Mesenchymal stem cell (in vitro differentiated cells and primary cell): ENCODE results near the gene ZBTB40.
A peak's percentile ranks its signal among the peaks of the same experiment; 100 is the strongest.

Experiments
- DNase-seq: peaks from one replicate; pipeline ENCODE4 v3.0.0-alpha.2; 2013
- H2AFZ ChIP-seq: one replicate; pipeline ENCODE4 v1.6.1; 2013; ENCODE audit warnings: low read depth, mild to moderate bottlenecking, control low read depth, inconsistent platforms, low read length, moderate library complexity
- H2AK5ac ChIP-seq: 2 replicates; pipeline ENCODE4 v1.6.1; 2013; ENCODE audit warnings: low read length, moderate library complexity, mild to moderate bottlenecking, inconsistent platforms; ENCODE audit not compliant: severe bottlenecking
- H2BK120ac ChIP-seq: one replicate; pipeline ENCODE4 v1.6.1; 2013; ENCODE audit warnings: low read depth, mild to moderate bottlenecking, inconsistent platforms, low read length, moderate library complexity
- H2BK12ac ChIP-seq, 2 experiments: one replicate each; pipeline ENCODE4 v1.6.1; 2013; ENCODE audit warnings: inconsistent platforms in 2 of 2, low read length in 2 of 2, mild to moderate bottlenecking in 2 of 2, moderate library complexity in 2 of 2, control low read depth in 1 of 2
- H2BK15ac ChIP-seq: one replicate; pipeline ENCODE4 v1.6.1; 2013; ENCODE audit warnings: mild to moderate bottlenecking, low read depth, inconsistent platforms; ENCODE audit not compliant: poor library complexity, severe bottlenecking
- H2BK5ac ChIP-seq: 2 replicates; pipeline ENCODE4 v1.6.1; 2013; ENCODE audit warnings: low read depth, mild to moderate bottlenecking, low read length, control low read depth, inconsistent platforms; ENCODE audit not compliant: poor library complexity, severe bottlenecking
- H3K14ac ChIP-seq, 2 experiments: one replicate each; pipeline ENCODE4 v1.6.1; 2013; ENCODE audit warnings: inconsistent platforms in 2 of 2, low read length in 2 of 2, control low read depth in 1 of 2, mild to moderate bottlenecking in 1 of 2, moderate library complexity in 1 of 2
- H3K18ac ChIP-seq, 2 experiments: one replicate each; pipeline ENCODE4 v1.6.1; 2013; ENCODE audit warnings: inconsistent platforms in 2 of 2, low read length in 2 of 2, control low read depth in 1 of 2, low read depth in 1 of 2, mild to moderate bottlenecking in 1 of 2
- H3K23ac ChIP-seq, 2 experiments: one replicate each; pipeline ENCODE4 v1.6.1; 2013; ENCODE audit warnings: inconsistent platforms in 2 of 2, low read length in 2 of 2, mild to moderate bottlenecking in 2 of 2, moderate library complexity in 2 of 2, control low read depth in 1 of 2
- H3K27ac ChIP-seq: 2 replicates; pipeline ENCODE4 v1.5.1; 2013; ENCODE audit warnings: mild to moderate bottlenecking, moderate library complexity, low read length, control low read depth, inconsistent platforms; ENCODE audit not compliant: poor library complexity, severe bottlenecking
- H3K27me3 ChIP-seq, 2 experiments: 2 replicates each; pipeline versions ENCODE4 v1.6.1 to v1.7.0; 2013; ENCODE audit warnings: low read length in 2 of 2, mild to moderate bottlenecking in 2 of 2, moderate library complexity in 2 of 2, control low read depth in 1 of 2, inconsistent platforms in 1 of 2; ENCODE audit not compliant: control insufficient read depth in 1 of 2, insufficient read depth in 1 of 2
- H3K36me3 ChIP-seq, 2 experiments: 2 replicates each; pipeline versions ENCODE4 v1.6.1 to v1.7.0; 2013; ENCODE audit warnings: low read length in 2 of 2, control low read depth in 1 of 2, inconsistent platforms in 1 of 2, low read depth in 1 of 2, mild to moderate bottlenecking in 1 of 2; ENCODE audit not compliant: insufficient read depth in 2 of 2, control insufficient read depth in 1 of 2
- H3K4ac ChIP-seq, 2 experiments: one replicate each; pipeline ENCODE4 v1.6.1; 2013; ENCODE audit warnings: inconsistent platforms in 2 of 2, low read length in 2 of 2, mild to moderate bottlenecking in 2 of 2, moderate library complexity in 2 of 2, control low read depth in 1 of 2, low read depth in 1 of 2
- H3K4me1 ChIP-seq: 2 replicates; pipeline ENCODE4 v1.6.1; 2013; ENCODE audit warnings: low read depth, low read length, control low read depth; ENCODE audit not compliant: control insufficient read depth, insufficient read depth
- H3K4me2 ChIP-seq: 2 replicates; pipeline ENCODE4 v1.6.1; 2013; ENCODE audit warnings: low read length, mild to moderate bottlenecking, inconsistent platforms; ENCODE audit not compliant: poor library complexity, severe bottlenecking
- H3K4me3 ChIP-seq, 2 experiments: 2 replicates each; pipeline versions ENCODE4 v1.5.1 to v1.7.0; 2013; ENCODE audit warnings: low read length in 2 of 2, mild to moderate bottlenecking in 2 of 2, control low read depth in 1 of 2, low read depth in 1 of 2; ENCODE audit not compliant: insufficient read depth in 1 of 2
- H3K79me1 ChIP-seq: replicated peaks from 2 replicates; pipeline ENCODE4 v1.6.1; 2013; ENCODE audit warnings: mild to moderate bottlenecking, control low read depth, low read length, inconsistent platforms; ENCODE audit not compliant: poor library complexity, severe bottlenecking
- H3K9ac ChIP-seq: 2 replicates; pipeline ENCODE4 v1.7.0; 2013; ENCODE audit warnings: mild to moderate bottlenecking, low read length, moderate library complexity
- H3K9me3 ChIP-seq: 2 replicates; pipeline ENCODE4 v1.7.0; 2013; ENCODE audit warnings: mild to moderate bottlenecking, low read length; ENCODE audit not compliant: control insufficient read depth
- H4K8ac ChIP-seq: one replicate; pipeline ENCODE4 v1.6.1; 2013; ENCODE audit warnings: inconsistent platforms, mild to moderate bottlenecking, low read length, moderate library complexity
- H4K91ac ChIP-seq: one replicate; pipeline ENCODE4 v1.6.1; 2013; ENCODE audit warnings: mild to moderate bottlenecking, low read length, inconsistent platforms
- WGBS: methylation state at CpG from one replicate; pipeline ENCODE4 v1.1.7; 2013; ENCODE audit warnings: mixed read lengths; 5-methylcytosine and 5-hydroxymethylcytosine counted together

The ZBTB40 gene

GRCh38 chr1:22567197-22567596, 115.5 kb downstream of the ZBTB40 start:
- H4K91ac ChIP-seq = no peak overlapping the region
- H3K18ac ChIP-seq = no peak overlapping the region
- peaks cover 3% of the 10 kb centered on the region for H3K4me1 ChIP-seq
- no peaks in the 10 kb centered on the region for H3K9me3 ChIP-seq
- no peak overlapping the region for H3K4me3 ChIP-seq
- no peak overlapping the region for H3K23ac ChIP-seq
- H3K27ac ChIP-seq = no peak overlapping the region
- whole genome bisulfite sequencing = 75% methylated on average over 7 of the region's 14 CpGs
- no peaks in the 10 kb centered on the region for H3K79me1 ChIP-seq
- no peak overlapping the region for H2BK12ac ChIP-seq
- H3K14ac ChIP-seq = no peak overlapping the region
- no peak overlapping the region for H2AFZ ChIP-seq
- no peak overlapping the region for H2AK5ac ChIP-seq
- no peak overlapping the region for H3K4me2 ChIP-seq
- H3K36me3 ChIP-seq = no peaks in the 10 kb centered on the region
- H3K27me3 ChIP-seq = peaks cover 78 to 94% of the 10 kb centered on the region in 2 experiments
- H4K8ac ChIP-seq = no peak overlapping the region
- H2BK15ac ChIP-seq = no peak overlapping the region
- no peak for DNase-seq
- no peak overlapping the region for H3K4ac ChIP-seq
- H2BK120ac ChIP-seq = no peak overlapping the region
- H2BK5ac ChIP-seq = no peak overlapping the region
- H3K9ac ChIP-seq = no peak overlapping the region

- no peak overlapping the region for H2BK15ac ChIP-seq
- no peak overlapping the region for H3K27ac ChIP-seq
- no peak overlapping the region for H2AK5ac ChIP-seq
- H2BK12ac ChIP-seq = no peak overlapping the region
- no peak overlapping the region for H3K4ac ChIP-seq
- H3K79me1 ChIP-seq = no peaks in the 10 kb centered on the region
- no peaks in the 10 kb centered on the region for H3K9me3 ChIP-seq
- no peak overlapping the region for H3K9ac ChIP-seq
- H2AFZ ChIP-seq = no peak overlapping the region
- no peak overlapping the region for H2BK120ac ChIP-seq
- H3K4me2 ChIP-seq = no peak overlapping the region
- H2BK5ac ChIP-seq = no peak overlapping the region
- H3K14ac ChIP-seq = no peak overlapping the region
- H3K4me1 ChIP-seq = peaks cover 2% of the 10 kb centered on the region
- H3K23ac ChIP-seq = no peak overlapping the region
- peaks cover 78 to 94% of the 10 kb centered on the region in 2 experiments for H3K27me3 ChIP-seq
- no peak overlapping the region for H3K4me3 ChIP-seq
- no peak overlapping the region for H3K18ac ChIP-seq
- no peak overlapping the region for H4K8ac ChIP-seq
- WGBS = 84% methylated on average over 6 of the region's 6 CpGs
- no peak overlapping the region for H4K91ac ChIP-seq
- DNase-seq = no peak
- H3K36me3 ChIP-seq = no peaks in the 10 kb centered on the region
These were observed 116.3 kb downstream of the ZBTB40 start for GRCh38 chr1:22567994-22568393.

- Histone ChIP-seq H3K4me3 (no peak overlapping the region), H3K4me2 (no peak overlapping the region), H2BK15ac (no peak overlapping the region), H2BK120ac (no peak overlapping the region), H4K91ac (no peak overlapping the region), H2BK12ac (no peak overlapping the region), H2AK5ac (no peak overlapping the region), H3K36me3 (no peaks in the 10 kb centered on the region), H3K23ac (no peak overlapping the region), H3K27me3 (peaks cover 79 to 98% of the 10 kb centered on the region in 2 experiments), H4K8ac (no peak overlapping the region), H3K79me1 (no peaks in the 10 kb centered on the region), H2BK5ac (no peak overlapping the region), H3K9ac (no peak overlapping the region), H3K4ac (no peak overlapping the region), H3K14ac (no peak overlapping the region), H3K4me1 (no peaks in the 10 kb centered on the region), H2AFZ (no peak overlapping the region), H3K18ac (no peak overlapping the region), H3K27ac (no peak overlapping the region), H3K9me3 (no peaks in the 10 kb centered on the region)
- no peak for DNase-seq
- WGBS = 88% methylated on average over 7 of the region's 7 CpGs
These were observed 117.6 kb downstream of the ZBTB40 start for GRCh38 chr1:22569269-22569668.

GRCh38 chr1:22570140-22570909, 118.7 kb downstream of the ZBTB40 start:
- H3K9me3 ChIP-seq = no peaks in the 10 kb centered on the region
- no peak overlapping the region for H3K4me2 ChIP-seq
- 94% methylated on average over 31 of the region's 34 CpGs for WGBS
- no peak overlapping the region for H2AFZ ChIP-seq
- H3K14ac ChIP-seq = no peak overlapping the region
- H3K23ac ChIP-seq = no peak overlapping the region
- no peaks in the 10 kb centered on the region for H3K79me1 ChIP-seq
- H2BK120ac ChIP-seq = no peak overlapping the region
- peak overlapping the region; percentile 43 for H4K91ac ChIP-seq
- no peak overlapping the region for H3K9ac ChIP-seq
- H2BK15ac ChIP-seq = no peak overlapping the region
- H3K4me1 ChIP-seq = no peaks in the 10 kb centered on the region
- no peak for DNase-seq
- H2BK12ac ChIP-seq = no peak overlapping the region
- H2BK5ac ChIP-seq = no peak overlapping the region
- no peak overlapping the region for H2AK5ac ChIP-seq
- no peak overlapping the region for H3K18ac ChIP-seq
- H3K27ac ChIP-seq = no peak overlapping the region
- no peak overlapping the region for H4K8ac ChIP-seq
- H3K36me3 ChIP-seq = no peaks in the 10 kb centered on the region
- H3K4me3 ChIP-seq = no peak overlapping the region
- peaks cover 68 to 98% of the 10 kb centered on the region in 2 experiments for H3K27me3 ChIP-seq
- H3K4ac ChIP-seq = no peak overlapping the region
